Fibroblast of lung (primary cell): ENCODE data around the gene PCDHGB2.
A peak's percentile ranks its signal among the peaks of the same experiment; 100 is the strongest.
"Not testable (repeated sequence)": the region's sequence is repeated elsewhere in the genome, so short reads cannot be mapped to it uniquely, and the experiment has no call there.

ENCODE experiments used
- EZH2 ChIP-seq: IDR thresholded peaks from 2 replicates; pipeline ENCODE4 v1.5.1; 2012; ENCODE audit warnings: low read length, control low read depth, mild to moderate bottlenecking; ENCODE audit errors: missing control alignments
- TF ChIP-seq, protein P1 (sequence below), 2 donors: IDR thresholded peaks in 1 of 2; conservative IDR thresholded peaks in 1 of 2; 1 replicate in 1 of 2; 2 replicates in 1 of 2; pipeline ENCODE4 v1.5.1; 2011 to 2012; ENCODE audit warnings: low read length in 2 of 2, control low read depth in 1 of 2, inconsistent platforms in 1 of 2, low read depth in 1 of 2, mild to moderate bottlenecking in 1 of 2

DNA sequence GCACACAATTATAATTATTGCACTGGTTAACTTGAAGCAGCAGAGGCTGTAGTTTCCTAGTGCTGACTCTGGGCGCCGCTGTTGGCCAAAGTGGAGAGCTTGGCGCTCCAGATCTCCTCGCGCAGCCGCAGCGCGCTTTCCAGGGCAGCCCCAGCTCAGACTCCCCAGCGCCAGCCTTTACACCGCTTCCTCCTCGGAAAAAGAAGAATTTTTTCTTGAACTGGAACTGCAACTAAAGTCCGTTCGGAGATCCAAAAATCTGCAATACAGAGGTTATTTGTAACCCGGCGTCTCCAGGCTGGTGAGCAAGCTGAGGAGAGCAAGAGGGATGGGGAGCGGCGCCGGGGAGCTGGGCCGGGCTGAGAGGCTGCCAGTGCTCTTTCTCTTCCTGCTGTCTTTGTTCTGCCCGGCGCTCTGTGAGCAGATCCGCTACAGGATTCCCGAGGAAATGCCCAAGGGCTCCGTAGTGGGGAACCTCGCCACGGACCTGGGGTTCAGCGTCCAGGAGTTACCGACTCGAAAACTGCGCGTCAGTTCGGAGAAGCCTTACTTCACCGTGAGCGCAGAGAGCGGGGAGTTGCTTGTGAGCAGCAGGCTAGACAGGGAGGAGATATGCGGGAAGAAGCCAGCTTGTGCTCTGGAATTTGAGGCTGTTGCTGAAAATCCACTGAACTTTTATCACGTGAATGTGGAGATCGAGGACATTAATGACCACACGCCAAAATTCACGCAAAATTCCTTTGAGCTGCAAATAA lies 27.9 kb downstream of the PCDHGB2 start, which contains the start of gene PCDHGB4:
- TF ChIP-seq, protein P1, sequence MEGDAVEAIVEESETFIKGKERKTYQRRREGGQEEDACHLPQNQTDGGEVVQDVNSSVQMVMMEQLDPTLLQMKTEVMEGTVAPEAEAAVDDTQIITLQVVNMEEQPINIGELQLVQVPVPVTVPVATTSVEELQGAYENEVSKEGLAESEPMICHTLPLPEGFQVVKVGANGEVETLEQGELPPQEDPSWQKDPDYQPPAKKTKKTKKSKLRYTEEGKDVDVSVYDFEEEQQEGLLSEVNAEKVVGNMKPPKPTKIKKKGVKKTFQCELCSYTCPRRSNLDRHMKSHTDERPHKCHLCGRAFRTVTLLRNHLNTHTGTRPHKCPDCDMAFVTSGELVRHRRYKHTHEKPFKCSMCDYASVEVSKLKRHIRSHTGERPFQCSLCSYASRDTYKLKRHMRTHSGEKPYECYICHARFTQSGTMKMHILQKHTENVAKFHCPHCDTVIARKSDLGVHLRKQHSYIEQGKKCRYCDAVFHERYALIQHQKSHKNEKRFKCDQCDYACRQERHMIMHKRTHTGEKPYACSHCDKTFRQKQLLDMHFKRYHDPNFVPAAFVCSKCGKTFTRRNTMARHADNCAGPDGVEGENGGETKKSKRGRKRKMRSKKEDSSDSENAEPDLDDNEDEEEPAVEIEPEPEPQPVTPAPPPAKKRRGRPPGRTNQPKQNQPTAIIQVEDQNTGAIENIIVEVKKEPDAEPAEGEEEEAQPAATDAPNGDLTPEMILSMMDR (conservative IDR thresholded peaks at IDR 0.05 in 1 of 2, IDR thresholded peaks at IDR 0.05 in 1 of 2; ENCODE audit: low read depth in 1 of 2, low read length in 2 of 2) = peak; percentile 37 to 53
- TF ChIP-seq EZH2 = not testable (repeated sequence)
